K562 (cell line): ENCODE measurements around the gene TMPRSS11B. TPM values are rescaled to one million over a fixed set of nuclear protein-coding genes. Genes with fewer than 3 reads are reported as not detected.
A peak's percentile ranks its signal among the peaks of the same experiment; 100 is the strongest.

ENCODE experiments used
- ATAC-seq: fragments of 200-7000 bp; cut with Tn5 transposase; 3 replicates; pipeline ENCODE4 v1.9.1; 2020; ENCODE audit warnings: moderate library complexity
- BruUV-seq: library from RNA; stranded (reverse); fragments of 400-500 nt; replicated peaks from 2 replicates; lab custom pipeline; 2021; lab: Mats Ljungman, UMichigan
- CTCF ChIA-PET: fragments of 300-600 bp; formaldehyde crosslinking; extraction: SDS; loops from one replicate; lab custom pipeline; 2021; ENCODE audit warnings: low intra/inter-chr PET ratio; lab: Yijun Ruan, JAX
- POLR2A ChIA-PET: fragments of 300-600, 350-650 bp; sonication (Branson Sonifier 250); formaldehyde crosslinking; extraction: SDS; loops from one replicate; lab custom pipeline; 2021; ENCODE audit warnings: antibody characterized with exemption, inconsistent platforms; lab: Yijun Ruan, JAX
- DNase-seq, 4 experiments: peaks; one replicate each; pipeline versions ENCODE4 v3.0.0 to v3.0.0-alpha.2; 2011 to 2018; ENCODE audit warnings: low spot score in 3 of 4, mixed read lengths in 3 of 4; ENCODE audit errors: extremely low read depth in 1 of 4
- FAIRE-seq: peaks from 2 replicates; lab custom pipeline; 2011; peaks lifted over from hg19 to GRCh38; lab: Jason Lieb, UNC
- H2AFZ ChIP-seq: 2 replicates; pipeline ENCODE4 v1.6.0; 2011; ENCODE audit warnings: low read depth, low read length, control low read depth, inconsistent platforms
- H3K27ac ChIP-seq: fragments of 200-600 bp; 3 replicates; pipeline ENCODE4 v1.8.0; 2011; ENCODE audit warnings: low read depth, mild to moderate bottlenecking, control low read depth, inconsistent platforms, low read length, moderate library complexity, mixed read lengths; ENCODE audit errors: extremely low read depth
- H3K27me3 ChIP-seq, 2 experiments: fragments of 300-600 bp in 1 of 2; 2 replicates in 1 of 2; 3 replicates in 1 of 2; pipeline versions ENCODE4 v1.6.0 to v1.8.0; 2011; ENCODE audit warnings: inconsistent platforms in 2 of 2, low read length in 2 of 2, mild to moderate bottlenecking in 1 of 2, mixed read lengths in 1 of 2, moderate library complexity in 1 of 2; ENCODE audit not compliant: control insufficient read depth in 2 of 2, insufficient read depth in 2 of 2
- H3K36me3 ChIP-seq: fragments of 300-600 bp; 3 replicates; pipeline ENCODE4 v1.8.0; 2011; ENCODE audit warnings: mild to moderate bottlenecking, low read length, inconsistent platforms; ENCODE audit not compliant: control insufficient read depth, insufficient read depth
- H3K4me1 ChIP-seq, 2 experiments: fragments of 200-600 bp in 1 of 2; replicated peaks in 1 of 2; 2 replicates in 1 of 2; 3 replicates in 1 of 2; pipeline versions ENCODE4 v1.5.1 to v1.8.0; 2011; ENCODE audit warnings: inconsistent platforms in 2 of 2, low read length in 2 of 2, mild to moderate bottlenecking in 1 of 2, mixed read lengths in 1 of 2, moderate library complexity in 1 of 2; ENCODE audit not compliant: control insufficient read depth in 2 of 2, insufficient read depth in 2 of 2
- H3K4me2 ChIP-seq: 2 replicates; pipeline ENCODE4 v1.6.1; 2011; ENCODE audit warnings: low read length, control low read depth, inconsistent platforms, mixed read lengths; ENCODE audit not compliant: insufficient read depth
- H3K4me3 ChIP-seq: fragments of 200-600 bp; sonication (generic), shearing (Covaris generic); 2 replicates; pipeline ENCODE4 v1.5.1; 2016; ENCODE audit warnings: control low read depth, inconsistent platforms
- H3K79me2 ChIP-seq: fragments of 200-600 bp; 3 replicates; pipeline ENCODE4 v1.8.0; 2011; ENCODE audit warnings: low read length, inconsistent platforms; ENCODE audit not compliant: control insufficient read depth, insufficient read depth
- H3K9ac ChIP-seq, 2 experiments: 2 replicates each; pipeline versions ENCODE4 v1.6.0 to v1.6.1; 2011; ENCODE audit warnings: low read depth in 2 of 2, low read length in 2 of 2, control low read depth in 1 of 2, inconsistent platforms in 1 of 2, mild to moderate bottlenecking in 1 of 2, mixed read lengths in 1 of 2; ENCODE audit not compliant: insufficient read depth in 1 of 2
- H3K9me1 ChIP-seq: one replicate; pipeline ENCODE4 v1.6.0; 2011; ENCODE audit warnings: inconsistent platforms, mild to moderate bottlenecking, low read length, moderate library complexity; ENCODE audit not compliant: control insufficient read depth, insufficient read depth
- H3K9me3 ChIP-seq: replicated peaks from 2 replicates; pipeline ENCODE4 v1.5.1; 2011; ENCODE audit warnings: low read depth, low read length, inconsistent platforms; ENCODE audit not compliant: control insufficient read depth, insufficient read depth
- H4K20me1 ChIP-seq: replicated peaks from 2 replicates; pipeline ENCODE4 v1.6.1; 2011; ENCODE audit warnings: low read length, inconsistent platforms, mixed read lengths; ENCODE audit not compliant: control insufficient read depth, insufficient read depth
- ARID1B ChIP-seq: fragments of 450-650 bp; IDR thresholded peaks from 2 replicates; pipeline ENCODE4 v1.6.1; 2016; ENCODE audit warnings: antibody characterized with exemption, mild to moderate bottlenecking, inconsistent platforms
- CBFA2T3 ChIP-seq: fragments of 450-650 bp; IDR thresholded peaks from 2 replicates; pipeline ENCODE4 v1.6.1; 2017
- CTBP1 ChIP-seq: fragments of 450-650 bp; IDR thresholded peaks from 2 replicates; pipeline ENCODE4 v1.6.1; 2016; ENCODE audit warnings: borderline replicate concordance
- CXXC5 ChIP-seq: fragments of 250-450 bp; sonication (Bioruptor Pico); IDR thresholded peaks from 2 replicates; pipeline ENCODE4 v1.8.0; 2022; ENCODE audit warnings: inconsistent platforms, mild to moderate bottlenecking, moderate library complexity
- EP300 ChIP-seq: IDR thresholded peaks from 2 replicates; pipeline ENCODE4 v1.6.1; 2012; ENCODE audit warnings: low read length, improper control_type of control experiment
- FOSL1 ChIP-seq: fragments of 200-800 bp; sonication (Bioruptor generic); conservative IDR thresholded peaks from 2 replicates; pipeline ENCODE4 v1.6.1; 2016; ENCODE audit warnings: missing genetic modification characterization, missing compliant biosample characterization
- GABPB2 ChIP-seq: fragments of 250-450 bp; sonication (Bioruptor Pico); conservative IDR thresholded peaks from 2 replicates; pipeline ENCODE4 v1.5.1; 2021; ENCODE audit warnings: mild to moderate bottlenecking
- HLTF ChIP-seq: fragments of 450-650 bp; IDR thresholded peaks from 2 replicates; pipeline ENCODE4 v1.6.1; 2016
- L3MBTL2 ChIP-seq: fragments of 450-650 bp; IDR thresholded peaks from 2 replicates; pipeline ENCODE4 v1.6.1; 2016; ENCODE audit warnings: mild to moderate bottlenecking, moderate library complexity
- MEF2D ChIP-seq: conservative IDR thresholded peaks from 2 replicates; pipeline ENCODE4 v1.6.1; 2016; ENCODE audit warnings: low read depth, missing genetic modification characterization, missing compliant biosample characterization
- MEIS2 ChIP-seq: fragments of 450-650 bp; IDR thresholded peaks from 2 replicates; pipeline ENCODE4 v1.6.1; 2014; ENCODE audit warnings: mild to moderate bottlenecking; ENCODE audit not compliant: partially characterized antibody
- MIER1 ChIP-seq: fragments of 450-650 bp; IDR thresholded peaks from 2 replicates; pipeline ENCODE4 v1.6.1; 2016; ENCODE audit warnings: antibody characterized with exemption, mild to moderate bottlenecking, low read depth
- NCOR1 ChIP-seq: fragments of 450-650 bp; IDR thresholded peaks from 2 replicates; pipeline ENCODE4 v1.6.1; 2016; ENCODE audit warnings: mild to moderate bottlenecking, moderate library complexity
- TEAD4 ChIP-seq, 2 experiments: sonication (generic) in 1 of 2; formaldehyde crosslinking in 1 of 2; IDR thresholded peaks; 2 replicates each; pipeline versions ENCODE4 v1.6.1 to v1.8.0; 2012 to 2022; ENCODE audit warnings: borderline replicate concordance in 1 of 2, inconsistent platforms in 1 of 2, low read length in 1 of 2, mild to moderate bottlenecking in 1 of 2, missing genetic modification reagents in 1 of 2
- ZNF3 ChIP-seq: fragments of 250-450 bp; sonication (Bioruptor Pico); IDR thresholded peaks from 2 replicates; pipeline ENCODE4 v1.5.0; 2021; ENCODE audit warnings: mild to moderate bottlenecking, moderate library complexity
- ZNF644 ChIP-seq: fragments of 200-800 bp; sonication (Bioruptor generic); IDR thresholded peaks from 2 replicates; pipeline ENCODE4 v1.6.1; 2016; ENCODE audit warnings: low read depth, missing genetic modification characterization, missing compliant biosample characterization
- WGBS: fragments of 100-300 bp; shearing (Covaris generic); methylation state at CpG from one replicate; pipeline ENCODE4 v1.1.6; 2016; ENCODE audit warnings: low coverage, mixed read lengths; ENCODE audit not compliant: insufficient coverage; ENCODE audit errors: missing lambda C conversion rate; 5-methylcytosine and 5-hydroxymethylcytosine counted together
- in situ Hi-C: fragments of 300-500 bp; cut with MboI; formaldehyde crosslinking; loops from 4 replicates; pipeline ENCODE4 v1.15.0; 2018; ENCODE audit warnings: inconsistent platforms, mixed read lengths
- intact Hi-C: fragments of 100-400 bp; cut with micrococcal nuclease; formaldehyde crosslinking; loops from 2 replicates; pipeline ENCODE4 v1.14.2; 2022
- polyA plus RNA-seq, 8 experiments: library from polyadenylated mRNA; depleted of rRNA in 4 of 8; stranded (reverse) in 5 of 8; unstranded in 3 of 8; fragments of >200 nt; fragmentation: Nextera tagmentation in 2 of 8; fragmentation: Illumina TruSeq in 1 of 8; extraction: Ambion mirVana in 2 of 8; extraction: Trizol in 1 of 8; gene quantifications; 2 replicates each; pipeline versions ENCODE4 v1.2.1 to v1.2.3, GENCODE V29; 2011 to 2014; ENCODE audit warnings: inconsistent platforms in 1 of 8, missing spikeins in 1 of 8
- total RNA-seq, 7 experiments: library from RNA; depleted of rRNA in 6 of 7; stranded (reverse); fragments of >200 nt in 6 of 7; fragmentation: Illumina TruSeq in 2 of 7; extraction: Trizol in 2 of 7; gene quantifications; 2 replicates each; pipeline versions ENCODE4 v1.2.1 to v1.2.3, GENCODE V29; 2011 to 2021; ENCODE audit warnings: low replicate concordance in 1 of 7
- TF ChIP-seq, protein P1 (sequence below), 2 experiments: fragments of 450-650 bp; IDR thresholded peaks; 2 replicates each; pipeline ENCODE4 v1.6.1; 2018; ENCODE audit warnings: mild to moderate bottlenecking in 2 of 2, low read depth in 1 of 2; ENCODE audit not compliant: partially characterized antibody in 2 of 2
- TF ChIP-seq, protein P2 (sequence below): sonication (generic); IDR thresholded peaks from 2 replicates; pipeline ENCODE4 v1.6.1; 2016

TMPRSS11B gene
- total and polyA plus RNA-seq, 9 of the 15 experiments (the other 6 are each of a cell fraction or from before 2014, with no cell fraction given) = 0.03 to 0.07 TPM; not detected in 7

DNA sequence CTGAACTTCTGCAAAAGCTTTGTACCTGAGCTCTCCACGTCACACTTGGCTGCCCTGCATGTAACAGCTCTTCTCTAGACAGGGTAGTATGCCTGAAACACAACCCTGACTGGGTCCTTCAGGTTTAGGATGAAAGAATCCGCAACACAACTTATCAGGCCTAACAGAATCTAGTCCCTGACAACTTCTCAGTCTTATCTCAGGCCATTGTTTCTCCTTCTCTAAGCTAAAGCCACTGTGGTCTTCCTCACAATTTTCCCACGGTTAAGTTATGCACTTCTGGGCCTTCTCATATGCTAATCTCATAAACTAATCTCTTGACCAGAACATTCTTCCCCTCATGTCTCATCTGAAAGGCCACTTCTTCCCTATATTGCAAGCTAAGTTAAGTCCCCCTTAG, 10.8 kb upstream of the TMPRSS11B start:
- FAIRE-seq (peak; percentile 76), DNase-seq (peak in 2 of 4 experiments; percentile 7 to 67), ATAC-seq (peak; percentile 81)
- no peaks in the 10 kb centered on the region for H3K9me3 ChIP-seq
- no peaks in the 10 kb centered on the region for H3K27me3 ChIP-seq
- in situ Hi-C loops = no loop called here
- H3K9ac ChIP-seq = no peak overlapping the region; a peak in 1 of 4 replicates
- H3K4me2 ChIP-seq = peak overlapping the region; percentile 26; the same call in 1 of the 2 replicates
- no peaks in the 10 kb centered on the region for H3K36me3 ChIP-seq
- peak overlapping the region; percentile 78 for H2AFZ ChIP-seq
- intact Hi-C loops = loop anchor here (10.0 kb wide), 1 partner anchor 181 kb away; no protein-coding TSS in a partner anchor
- WGBS = 6% methylated on average over 3 of the region's 3 CpGs
- no peaks in the 10 kb centered on the region for H4K20me1 ChIP-seq
- H3K9me1 ChIP-seq = no peaks in the 10 kb centered on the region
- H3K4me3 ChIP-seq = no peak overlapping the region
- ChIA-PET CTCF (no interaction called here), POLR2A (interaction anchor here (0.7 kb wide), 1 partner anchor 16 kb away, joined by 3 read pairs; no protein-coding TSS in a partner anchor)
- peaks cover 0 to 10% of the 10 kb centered on the region in 2 experiments; a peak in 2 of 5 replicates for H3K4me1 ChIP-seq
- H3K27ac ChIP-seq = peak overlapping the region; percentile 63; the same call in 1 of the 3 replicates
- no peaks in the 10 kb centered on the region for H3K79me2 ChIP-seq
- no TSS peak for BruUV-seq
- peak; percentile 35 for TF ChIP-seq MEIS2
- peak; percentile 72 for TF ChIP-seq CBFA2T3
- TF ChIP-seq CXXC5 (CRISPR knock-in tag) = peak; percentile 28; the same call in 1 of the 2 replicates
- TF ChIP-seq ZNF644 (tag) = 0 out of 2 replicates have a peak, but pooled peaks have one; percentile 15
- TF ChIP-seq, protein P1, sequence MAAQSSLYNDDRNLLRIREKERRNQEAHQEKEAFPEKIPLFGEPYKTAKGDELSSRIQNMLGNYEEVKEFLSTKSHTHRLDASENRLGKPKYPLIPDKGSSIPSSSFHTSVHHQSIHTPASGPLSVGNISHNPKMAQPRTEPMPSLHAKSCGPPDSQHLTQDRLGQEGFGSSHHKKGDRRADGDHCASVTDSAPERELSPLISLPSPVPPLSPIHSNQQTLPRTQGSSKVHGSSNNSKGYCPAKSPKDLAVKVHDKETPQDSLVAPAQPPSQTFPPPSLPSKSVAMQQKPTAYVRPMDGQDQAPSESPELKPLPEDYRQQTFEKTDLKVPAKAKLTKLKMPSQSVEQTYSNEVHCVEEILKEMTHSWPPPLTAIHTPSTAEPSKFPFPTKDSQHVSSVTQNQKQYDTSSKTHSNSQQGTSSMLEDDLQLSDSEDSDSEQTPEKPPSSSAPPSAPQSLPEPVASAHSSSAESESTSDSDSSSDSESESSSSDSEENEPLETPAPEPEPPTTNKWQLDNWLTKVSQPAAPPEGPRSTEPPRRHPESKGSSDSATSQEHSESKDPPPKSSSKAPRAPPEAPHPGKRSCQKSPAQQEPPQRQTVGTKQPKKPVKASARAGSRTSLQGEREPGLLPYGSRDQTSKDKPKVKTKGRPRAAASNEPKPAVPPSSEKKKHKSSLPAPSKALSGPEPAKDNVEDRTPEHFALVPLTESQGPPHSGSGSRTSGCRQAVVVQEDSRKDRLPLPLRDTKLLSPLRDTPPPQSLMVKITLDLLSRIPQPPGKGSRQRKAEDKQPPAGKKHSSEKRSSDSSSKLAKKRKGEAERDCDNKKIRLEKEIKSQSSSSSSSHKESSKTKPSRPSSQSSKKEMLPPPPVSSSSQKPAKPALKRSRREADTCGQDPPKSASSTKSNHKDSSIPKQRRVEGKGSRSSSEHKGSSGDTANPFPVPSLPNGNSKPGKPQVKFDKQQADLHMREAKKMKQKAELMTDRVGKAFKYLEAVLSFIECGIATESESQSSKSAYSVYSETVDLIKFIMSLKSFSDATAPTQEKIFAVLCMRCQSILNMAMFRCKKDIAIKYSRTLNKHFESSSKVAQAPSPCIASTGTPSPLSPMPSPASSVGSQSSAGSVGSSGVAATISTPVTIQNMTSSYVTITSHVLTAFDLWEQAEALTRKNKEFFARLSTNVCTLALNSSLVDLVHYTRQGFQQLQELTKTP (IDR thresholded peaks at IDR 0.05; ENCODE audit: low read depth in 1 of 2, partially characterized antibody in 2 of 2) = no peak
- TF ChIP-seq, protein P2, sequence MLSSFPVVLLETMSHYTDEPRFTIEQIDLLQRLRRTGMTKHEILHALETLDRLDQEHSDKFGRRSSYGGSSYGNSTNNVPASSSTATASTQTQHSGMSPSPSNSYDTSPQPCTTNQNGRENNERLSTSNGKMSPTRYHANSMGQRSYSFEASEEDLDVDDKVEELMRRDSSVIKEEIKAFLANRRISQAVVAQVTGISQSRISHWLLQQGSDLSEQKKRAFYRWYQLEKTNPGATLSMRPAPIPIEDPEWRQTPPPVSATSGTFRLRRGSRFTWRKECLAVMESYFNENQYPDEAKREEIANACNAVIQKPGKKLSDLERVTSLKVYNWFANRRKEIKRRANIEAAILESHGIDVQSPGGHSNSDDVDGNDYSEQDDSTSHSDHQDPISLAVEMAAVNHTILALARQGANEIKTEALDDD = peak; percentile 87
- TF ChIP-seq HLTF = no peak
- TF ChIP-seq ZNF3 (CRISPR knock-in tag) = no peak
- TF ChIP-seq EP300 = peak; percentile 14; the same call in 1 of the 2 replicates
- no peak for TF ChIP-seq GABPB2 (CRISPR knock-in tag)
- TF ChIP-seq MEF2D = no peak
- TF ChIP-seq FOSL1 (tag) = 0 out of 2 replicates have a peak, but pooled peaks have one; percentile 11
- TF ChIP-seq NCOR1 = peak; percentile 38; the same call in 1 of the 2 replicates
- no peak for TF ChIP-seq MIER1
- TF ChIP-seq ARID1B = peak; percentile 69
- peak; percentile 22; the same call in 1 of the 2 replicates for TF ChIP-seq CTBP1
- peak; percentile 16; the same call in 1 of the 2 replicates for TF ChIP-seq L3MBTL2
- TF ChIP-seq TEAD4 (IDR thresholded peaks at IDR 0.05; ENCODE audit: low read length) = peak; percentile 56; the same call in 1 of the 2 replicates
- no peak for TF ChIP-seq TEAD4 (CRISPR knock-in tag; IDR thresholded peaks at IDR 0.05; ENCODE audit: borderline replicate concordance)
